ENCODE measurements around the gene ZNF253. TPM values are rescaled to one million over a fixed set of nuclear protein-coding genes. Genes with fewer than 3 reads are reported as not detected.
"Not testable (repeated sequence)": the region's sequence is repeated elsewhere in the genome, so short reads cannot be mapped to it uniquely, and the experiment has no call there.

The ZNF253 gene
- total RNA-seq, 2 donors from 2014 or later, result 3.0 to 9.0 TPM

- Histone ChIP-seq H3K4me1 (ENCODE audit: control insufficient read depth in 1 of 2, low read depth in 2 of 2) (peaks cover 0 to 6% of the 10 kb centered on the region in 2 donors), H3K27me3 (replicated peaks; ENCODE audit: insufficient read depth) (no peaks in the 10 kb centered on the region), H3K9me3 (peaks cover 15% of the 10 kb centered on the region), H3K27ac (peak within 1 kb of the TSS; percentile 66 to 81), H3K4me3 (peak within 1 kb of the TSS; percentile 91), H3K36me3 (no peaks in the 10 kb centered on the region)
- peak; percentile 84 for DNase-seq (ENCODE audit: low spot score)
- peak; percentile 98 for ATAC-seq (ENCODE audit: insufficient number of reproducible peaks, low FRiP score, low read depth)
- no peak for TF ChIP-seq CTCF (IDR thresholded peaks at IDR 0.05)
Observed at GRCh38 chr19:19900729-19901444, 35.2 kb downstream of the ZNF253 start, which contains the start of gene ZNF93. TSS of gene ZNF93 (plus strand) at chr19:19900946. CDS start at chr19:19901089, 143 bp downstream.

DNA sequence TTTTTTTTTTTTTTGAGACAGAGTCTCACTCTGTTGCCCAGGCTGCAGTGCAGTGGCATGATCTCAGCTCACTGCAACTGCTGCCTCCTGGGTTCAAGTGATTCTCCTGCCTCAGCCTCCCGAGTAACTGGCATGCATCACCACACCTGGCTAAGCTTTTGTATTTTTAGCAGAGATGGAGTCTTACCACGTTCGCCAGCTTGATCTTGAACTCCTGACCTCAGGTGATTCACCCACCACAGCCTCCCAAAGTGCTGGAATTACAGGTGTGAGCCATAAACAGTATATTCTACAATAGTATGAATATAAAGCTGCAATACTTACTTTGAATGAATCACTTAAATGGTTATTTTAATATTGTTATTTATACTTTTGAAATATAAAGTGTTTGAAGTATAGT lies 41.9 kb downstream of the ZNF253 start:
- not testable (repeated sequence) for DNase-seq (ENCODE audit: low spot score); H3K36me3 ChIP-seq; H3K4me1 ChIP-seq (ENCODE audit: control insufficient read depth in 1 of 2, low read depth in 2 of 2); ATAC-seq (ENCODE audit: insufficient number of reproducible peaks, low FRiP score, low read depth); H3K4me3 ChIP-seq; H3K27ac ChIP-seq; H3K9me3 ChIP-seq; H3K27me3 ChIP-seq (replicated peaks; ENCODE audit: insufficient read depth)

DNA sequence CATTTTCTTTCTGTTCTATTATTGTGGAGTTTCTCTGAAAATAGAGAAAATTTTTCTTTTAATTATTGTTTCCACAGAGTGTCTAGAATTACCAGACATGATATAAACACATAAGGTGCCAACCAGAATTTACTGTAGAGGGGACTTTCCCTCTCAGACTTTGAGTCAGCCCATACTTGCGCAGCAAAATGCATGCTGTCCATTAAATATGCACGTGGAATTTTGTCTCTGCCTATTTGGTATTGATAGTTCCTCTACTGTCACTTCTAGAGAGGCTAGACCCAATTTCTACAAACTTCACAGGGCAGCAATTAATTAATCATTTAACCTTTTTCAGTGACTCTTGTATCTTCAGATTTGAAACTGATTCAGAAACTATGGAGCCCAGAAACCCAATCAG lies 44.0 kb downstream of the ZNF253 start:
- H3K4me1 ChIP-seq (ENCODE audit: control insufficient read depth in 1 of 2, low read depth in 2 of 2), result no peaks in the 10 kb centered on the region
- H3K27me3 ChIP-seq (replicated peaks; ENCODE audit: insufficient read depth), result no peaks in the 10 kb centered on the region
- H3K4me3 ChIP-seq, result no peak overlapping the region
- TF ChIP-seq CTCF (IDR thresholded peaks at IDR 0.05), result no peak
- ATAC-seq (ENCODE audit: insufficient number of reproducible peaks, low FRiP score, low read depth) (no peak), DNase-seq (ENCODE audit: low spot score) (no peak)
- H3K27ac ChIP-seq, result no peak overlapping the region
- no peaks in the 10 kb centered on the region for H3K9me3 ChIP-seq
- H3K36me3 ChIP-seq, result no peaks in the 10 kb centered on the region

DNA sequence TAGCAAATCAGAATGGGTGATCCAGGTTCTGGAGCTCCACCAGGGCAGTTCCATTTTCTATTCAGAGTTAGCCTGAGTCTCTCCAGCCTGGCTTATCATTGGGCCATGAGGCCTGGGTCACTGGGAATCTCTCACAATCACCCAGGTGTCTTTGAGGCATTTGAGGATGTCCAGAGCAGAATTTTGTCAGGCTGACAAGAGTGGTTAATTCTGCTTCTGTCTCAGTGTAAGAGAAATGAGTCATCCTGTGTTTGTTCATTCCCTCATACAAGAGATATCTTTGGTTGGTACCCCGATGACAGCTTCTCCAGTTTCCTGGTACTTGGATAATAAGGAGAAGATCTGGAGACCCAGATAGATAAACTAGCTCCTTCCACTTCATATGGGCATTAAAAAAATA lies 45.5 kb downstream of the ZNF253 start:
- Histone ChIP-seq H3K4me1 (ENCODE audit: control insufficient read depth in 1 of 2, low read depth in 2 of 2) (no peaks in the 10 kb centered on the region), H3K27ac (no peak overlapping the region), H3K9me3 (no peaks in the 10 kb centered on the region), H3K4me3 (no peak overlapping the region), H3K36me3 (no peaks in the 10 kb centered on the region), H3K27me3 (replicated peaks; ENCODE audit: insufficient read depth) (no peaks in the 10 kb centered on the region)
- TF ChIP-seq CTCF (IDR thresholded peaks at IDR 0.05), result no peak
- ATAC-seq (ENCODE audit: insufficient number of reproducible peaks, low FRiP score, low read depth) (no peak), DNase-seq (ENCODE audit: low spot score) (no peak)

GRCh38 chr19:19914596-19914995 lies 48.9 kb downstream of the ZNF253 start:
- Histone ChIP-seq H3K27ac (no peak overlapping the region), H3K4me1 (ENCODE audit: control insufficient read depth in 1 of 2, low read depth in 2 of 2) (no peaks in the 10 kb centered on the region), H3K4me3 (no peak overlapping the region), H3K9me3 (no peaks in the 10 kb centered on the region), H3K36me3 (no peaks in the 10 kb centered on the region), H3K27me3 (replicated peaks; ENCODE audit: insufficient read depth) (no peaks in the 10 kb centered on the region)
- ATAC-seq (ENCODE audit: insufficient number of reproducible peaks, low FRiP score, low read depth) (no peak), DNase-seq (ENCODE audit: low spot score) (no peak)
- no peak for TF ChIP-seq CTCF (IDR thresholded peaks at IDR 0.05)

DNA sequence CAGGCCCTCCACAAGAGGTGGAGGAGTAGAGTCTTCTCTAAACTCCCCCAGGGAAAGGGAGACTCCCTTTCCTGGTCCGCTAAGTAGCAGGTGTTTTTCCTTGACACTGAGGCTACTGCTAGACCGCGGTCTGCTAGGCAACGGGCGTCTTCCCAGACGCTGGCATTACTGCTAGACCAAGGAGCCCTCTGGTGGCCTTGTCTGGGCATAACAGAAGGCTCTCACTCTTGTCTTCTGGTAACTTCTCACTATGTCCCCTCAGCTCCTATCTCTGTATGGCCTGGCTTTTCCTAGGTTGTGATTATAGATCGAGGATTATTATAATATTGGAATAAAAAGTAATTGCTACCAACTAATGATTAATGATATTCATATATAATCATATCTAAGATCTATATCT lies 64.7 kb downstream of the ZNF253 start:
- not testable (repeated sequence) for H3K36me3 ChIP-seq; H3K27ac ChIP-seq; H3K4me1 ChIP-seq (ENCODE audit: control insufficient read depth in 1 of 2, low read depth in 2 of 2); DNase-seq (ENCODE audit: low spot score); H3K4me3 ChIP-seq; H3K27me3 ChIP-seq (replicated peaks; ENCODE audit: insufficient read depth); ATAC-seq (ENCODE audit: insufficient number of reproducible peaks, low FRiP score, low read depth)
- peak; percentile 24 for TF ChIP-seq CTCF (IDR thresholded peaks at IDR 0.05)
- peaks cover 41% of the 10 kb centered on the region for H3K9me3 ChIP-seq

DNA sequence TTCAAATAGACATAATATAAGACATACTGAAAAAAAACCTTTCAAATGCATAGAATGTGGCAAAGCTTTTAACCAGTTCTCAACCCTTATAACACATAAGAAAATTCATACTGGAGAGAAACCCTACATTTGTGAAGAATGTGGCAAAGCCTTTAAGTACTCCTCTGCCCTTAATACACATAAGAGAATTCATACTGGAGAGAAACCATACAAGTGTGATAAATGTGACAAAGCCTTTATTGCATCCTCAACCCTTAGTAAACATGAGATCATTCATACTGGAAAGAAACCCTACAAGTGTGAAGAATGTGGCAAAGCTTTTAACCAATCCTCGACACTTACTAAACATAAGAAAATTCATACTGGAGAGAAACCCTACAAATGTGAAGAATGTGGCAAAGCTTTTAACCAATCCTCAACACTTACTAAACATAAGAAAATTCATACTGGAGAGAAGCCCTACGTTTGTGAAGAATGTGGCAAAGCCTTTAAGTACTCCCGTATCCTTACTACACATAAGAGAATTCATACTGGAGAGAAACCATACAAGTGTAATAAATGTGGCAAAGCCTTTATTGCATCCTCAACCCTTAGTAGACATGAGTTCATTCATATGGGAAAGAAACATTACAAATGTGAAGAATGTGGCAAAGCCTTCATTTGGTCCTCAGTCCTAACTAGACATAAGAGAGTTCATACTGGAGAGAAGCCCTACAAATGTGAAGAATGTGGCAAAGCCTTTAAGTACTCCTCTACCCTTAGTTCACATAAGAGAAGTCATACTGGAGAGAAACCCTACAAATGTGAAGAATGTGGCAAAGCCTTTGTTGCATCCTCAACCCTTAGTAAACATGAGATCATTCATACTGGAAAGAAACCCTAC lies 68.0 kb downstream of the ZNF253 start:
- not testable (repeated sequence) for H3K27me3 ChIP-seq (replicated peaks; ENCODE audit: insufficient read depth)
- H3K9me3 ChIP-seq, result peaks cover 60% of the 10 kb centered on the region

More for the DNA sequence above, 68.0 kb downstream of the ZNF253 start:
- ATAC-seq (ENCODE audit: insufficient number of reproducible peaks, low FRiP score, low read depth); H3K27ac ChIP-seq; H3K4me1 ChIP-seq (ENCODE audit: control insufficient read depth in 1 of 2, low read depth in 2 of 2); H3K36me3 ChIP-seq; DNase-seq (ENCODE audit: low spot score); H3K4me3 ChIP-seq: not testable (repeated sequence)
